ENCODE results near the gene HIPK4. TPM values are rescaled to one million over a fixed set of nuclear protein-coding genes. Genes with fewer than 3 reads are reported as not detected.

HIPK4 gene
- total and polyA plus RNA-seq, 2 of the 8 experiments (the other 6 are each of a cell fraction or from before 2014, with no cell fraction given) = 0.15 to 0.57 TPM

GRCh38 chr19:40360020-40360707, 29.8 kb downstream of the HIPK4 start:
- TF ChIP-seq POU5F1 (IDR thresholded peaks at IDR 0.05; ENCODE audit: low read depth, low read length) (no peak), RAD21 (IDR thresholded peaks at IDR 0.05 in 1 of 2, conservative IDR thresholded peaks at IDR 0.05 in 1 of 2; ENCODE audit: low read depth in 2 of 2, low read length in 2 of 2) (peak in 1 of 2 experiments; percentile 23; a peak in 1 of 4 replicates), TAF7 (optimal IDR thresholded peaks at IDR 0.05; ENCODE audit: borderline replicate concordance, low read depth, low read length) (no peak), YY1 (IDR thresholded peaks at IDR 0.05; ENCODE audit: low read depth, low read length) (no peak), SP1 (IDR thresholded peaks at IDR 0.05; ENCODE audit: low read depth, low read length) (no peak), EZH2 (IDR thresholded peaks at IDR 0.05; ENCODE audit: low read depth, low read length, severe bottlenecking) (no peak), ASH2L (IDR thresholded peaks at IDR 0.05; ENCODE audit: low read length) (no peak), TEAD4 (IDR thresholded peaks at IDR 0.05; ENCODE audit: low read depth, low read length) (no peak)
- POLR2A ChIA-PET (ENCODE audit: partially characterized antibody) = interaction anchor here (1.0 kb wide), 1 partner anchor 22 kb away, joined by 3 read pairs; no protein-coding TSS in a partner anchor

More at GRCh38 chr19:40360020-40360707, 29.8 kb downstream of the HIPK4 start:
- no peak overlapping the region for H4K8ac ChIP-seq (ENCODE audit: extremely low read depth, insufficient read depth, low read length)
- H2BK15ac ChIP-seq (ENCODE audit: low read length) = no peak overlapping the region
- no peak overlapping the region for H3K27ac ChIP-seq (ENCODE audit: low read depth, low read length)
- no peak overlapping the region for H3K4me2 ChIP-seq (ENCODE audit: insufficient read depth in 1 of 2, low read depth in 2 of 2, low read length in 2 of 2)
- WGBS, 2 experiments (ENCODE audit: extremely low coverage in 1 of 2, insufficient coverage in 1 of 2, insufficient read length in 1 of 2, insufficient replicate concordance in 2 of 2, low coverage in 1 of 2, low lambda C conversion rate in 2 of 2, missing lambda C conversion rate in 1 of 2) = 91% methylated on average over 11 of the region's 13 CpGs; no CpG with 5 or more reads in 1 of the 2 experiments
- no peak overlapping the region for H3K23ac ChIP-seq (ENCODE audit: insufficient read length)
- H3K56ac ChIP-seq (replicated peaks; ENCODE audit: insufficient read length, low read depth, low read length) = no peak overlapping the region
- no peak overlapping the region for H3K14ac ChIP-seq (ENCODE audit: insufficient read length)
- no peaks in the 10 kb centered on the region for H3K27me3 ChIP-seq (replicated peaks in 1 of 4; ENCODE audit: control insufficient read depth in 3 of 4, extremely low read depth in 1 of 4, insufficient read depth in 3 of 4, low read length in 3 of 4)
- H3K4ac ChIP-seq (replicated peaks; ENCODE audit: insufficient read length, low read depth, low read length) = no peak overlapping the region
- H2BK12ac ChIP-seq (ENCODE audit: low read depth, low read length) = no peak overlapping the region
- no peak overlapping the region for H3K9ac ChIP-seq (replicated peaks in 1 of 4; ENCODE audit: extremely low read depth in 1 of 4, low read depth in 3 of 4, low read length in 3 of 4)
- H3K36me3 ChIP-seq (ENCODE audit: control insufficient read depth in 2 of 4, insufficient read depth in 4 of 4, low read length in 3 of 4) = no peaks in the 10 kb centered on the region
- no peak overlapping the region for H2BK20ac ChIP-seq (ENCODE audit: low read length)
- no peak overlapping the region for H3K18ac ChIP-seq (ENCODE audit: extremely low read depth, low read length)
- no peaks in the 10 kb centered on the region; the same call in 1 of the 2 replicates for H3K79me1 ChIP-seq (ENCODE audit: low read depth, low read length)
- no peak overlapping the region for H4K5ac ChIP-seq (ENCODE audit: insufficient read length, low read depth, low read length)
- peaks cover 0 to 6% of the 10 kb centered on the region in 2 experiments for H4K20me1 ChIP-seq (replicated peaks in 1 of 2; ENCODE audit: control insufficient read depth in 1 of 2, insufficient read depth in 2 of 2, low read length in 2 of 2)
- peaks cover 0 to under 1% (median 0%) of the 10 kb centered on the region in 4 experiments; a peak in 2 of 7 replicates for H3K4me1 ChIP-seq (replicated peaks in 1 of 4; ENCODE audit: control insufficient read depth in 3 of 4, insufficient read depth in 4 of 4, low read length in 3 of 4)
- no peak overlapping the region for H2BK5ac ChIP-seq (ENCODE audit: low read depth, low read length)
- H3K23me2 ChIP-seq (ENCODE audit: low read depth, low read length) = no peaks in the 10 kb centered on the region
- no peak overlapping the region for H2AFZ ChIP-seq (ENCODE audit: low read length)
- H3K9me3 ChIP-seq (ENCODE audit: insufficient read depth in 2 of 2, low read depth in 1 of 2, low read length in 1 of 2) = no peaks in the 10 kb centered on the region
- CTCF ChIA-PET (ENCODE audit: partially characterized antibody) = no interaction called here
- no peaks in the 10 kb centered on the region for H3K79me2 ChIP-seq (ENCODE audit: control insufficient read depth in 1 of 2, insufficient read depth in 2 of 2, low read length in 2 of 2)
- no peak overlapping the region for H2BK120ac ChIP-seq (replicated peaks; ENCODE audit: low read depth, low read length)
- no peak for DNase-seq (ENCODE audit: low read depth in 1 of 2, low spot score in 2 of 2)
- H2AK5ac ChIP-seq (ENCODE audit: low read depth, low read length) = no peak overlapping the region
- no peak for FAIRE-seq
- no peak overlapping the region for H3K4me3 ChIP-seq (ENCODE audit: extremely low read depth in 1 of 4, insufficient read depth in 2 of 4, low read depth in 3 of 4, low read length in 4 of 4)
- H4K91ac ChIP-seq (replicated peaks; ENCODE audit: insufficient read length, low read length) = no peak overlapping the region

Data from H1 (cell line).